Esophagus mucosa (tissue), 1 donor: ENCODE results near the gene CACNA1C. TPM values are rescaled to one million over a fixed set of nuclear protein-coding genes. Genes with fewer than 3 reads are reported as not detected.
A peak's percentile ranks its signal among the peaks of the same experiment; 100 is the strongest.

ENCODE experiments used
- ATAC-seq: fragments of 200-7000 bp; cut with Tn5 transposase; one replicate; pipeline ENCODE4 v1.9.1; 2020
- total RNA-seq: library from RNA; stranded (reverse); gene quantifications from one replicate; pipeline ENCODE4 v1.2.4, GENCODE V29; 2023
- donor health status: DM: yes; HTN: yes; CAD: no.

The CACNA1C gene
- total RNA-seq, 1 donor from 2014 or later: 1.1 TPM

DNA sequence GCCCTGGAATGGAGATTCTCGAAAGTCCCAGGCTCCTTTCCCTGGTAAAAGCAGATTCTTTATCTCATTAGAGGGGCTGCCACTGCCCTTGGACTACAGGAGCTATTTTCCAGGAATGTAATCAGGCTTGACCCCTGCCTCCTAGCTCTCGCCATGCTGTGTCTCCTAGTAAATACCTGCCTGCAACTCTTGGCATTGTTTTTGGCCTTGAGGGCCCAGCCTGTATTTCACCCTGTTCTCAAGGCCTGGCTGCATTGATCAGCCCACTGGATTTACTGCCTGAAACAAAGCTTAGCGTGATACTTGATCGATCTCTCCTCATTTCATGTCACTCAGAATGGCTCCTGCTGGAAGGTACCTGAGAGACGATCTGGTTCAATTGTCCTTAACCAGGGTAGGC lies 273.7 kb downstream of the CACNA1C start:
- ATAC-seq: no peak

DNA sequence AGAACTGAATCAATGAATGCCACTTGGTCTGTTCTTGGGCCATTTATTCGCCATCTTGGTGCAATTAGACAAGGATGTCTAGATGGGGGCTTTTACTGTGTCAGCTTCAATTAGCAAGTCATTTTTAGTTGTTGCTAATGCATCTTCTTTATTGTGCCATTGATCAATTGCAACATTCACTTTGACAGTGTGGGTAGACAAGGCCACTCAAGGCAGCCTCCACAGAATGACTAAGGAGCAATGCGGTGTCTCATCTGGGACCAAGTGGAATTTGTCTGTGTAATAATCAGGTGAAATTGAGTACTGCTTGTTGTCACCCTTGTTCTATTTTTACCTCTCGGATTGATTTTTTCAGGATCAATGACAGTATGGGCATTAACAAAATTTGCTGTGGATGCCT lies 275.9 kb downstream of the CACNA1C start:
- no peak for ATAC-seq

DNA sequence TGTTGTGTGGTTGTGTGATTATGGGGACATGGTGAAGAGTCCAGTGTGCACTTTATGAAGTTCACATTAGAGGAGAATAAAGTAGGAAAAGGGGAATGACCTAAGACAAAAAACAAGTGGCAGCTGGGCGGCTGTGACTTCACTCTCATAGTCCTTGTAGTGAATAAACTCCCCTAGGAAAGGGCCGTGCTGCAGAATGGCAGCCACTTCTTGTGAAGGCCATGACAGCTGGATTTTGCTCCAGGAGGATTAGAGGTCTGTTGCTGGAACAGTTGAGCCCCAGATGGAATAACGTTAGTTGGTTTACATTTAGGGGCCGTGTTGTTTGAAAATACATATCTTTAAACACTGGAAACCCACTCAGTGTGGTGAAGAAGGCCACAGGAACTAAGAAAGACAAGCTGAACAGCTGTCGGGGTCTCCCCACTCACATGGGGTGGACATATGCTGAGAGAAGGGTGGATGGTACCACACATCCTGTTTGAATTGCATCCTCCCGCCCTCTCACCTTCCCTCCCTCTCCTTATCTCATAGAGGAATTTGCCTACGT lies 276.9 kb downstream of the CACNA1C start:
- no peak for ATAC-seq

DNA sequence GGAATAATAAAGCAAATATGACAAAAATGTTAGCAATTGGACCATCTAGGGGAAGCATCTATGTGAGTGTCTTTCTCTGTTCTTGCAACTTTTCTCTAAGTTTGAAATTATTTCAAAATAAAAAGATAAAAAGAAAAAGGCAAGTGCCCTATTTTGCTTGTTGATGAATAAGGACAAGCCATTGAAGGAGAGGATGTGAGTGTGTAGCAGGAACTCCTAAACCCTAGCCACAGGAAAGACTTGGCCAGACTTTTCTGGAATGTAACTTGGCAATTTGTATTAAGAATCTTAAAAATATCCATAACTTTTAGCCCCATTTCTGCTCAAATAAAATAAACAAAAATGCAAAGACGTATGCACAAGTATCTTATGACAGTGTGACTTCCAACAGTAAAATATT lies 279.4 kb downstream of the CACNA1C start:
- ATAC-seq: no peak

DNA sequence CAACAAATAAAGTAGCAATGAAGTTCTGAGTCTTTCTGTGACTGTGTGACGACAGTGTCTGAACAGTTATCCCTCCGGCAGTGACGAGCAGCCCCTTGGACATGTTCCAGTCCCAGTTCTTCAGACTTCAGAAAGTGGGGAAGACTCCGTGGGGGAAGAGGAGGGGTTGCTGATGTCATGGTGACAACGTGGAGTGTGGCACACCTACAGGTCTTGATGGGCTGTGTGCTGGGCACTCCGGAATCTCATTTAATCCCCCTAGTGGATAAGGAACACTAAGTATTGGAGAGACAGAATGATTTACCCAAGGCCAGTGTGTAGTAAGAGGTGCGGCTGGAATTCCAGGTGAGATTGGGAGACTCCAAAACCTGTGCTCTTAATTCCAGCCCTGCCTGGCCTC lies 280.2 kb downstream of the CACNA1C start:
- ATAC-seq: no peak

DNA sequence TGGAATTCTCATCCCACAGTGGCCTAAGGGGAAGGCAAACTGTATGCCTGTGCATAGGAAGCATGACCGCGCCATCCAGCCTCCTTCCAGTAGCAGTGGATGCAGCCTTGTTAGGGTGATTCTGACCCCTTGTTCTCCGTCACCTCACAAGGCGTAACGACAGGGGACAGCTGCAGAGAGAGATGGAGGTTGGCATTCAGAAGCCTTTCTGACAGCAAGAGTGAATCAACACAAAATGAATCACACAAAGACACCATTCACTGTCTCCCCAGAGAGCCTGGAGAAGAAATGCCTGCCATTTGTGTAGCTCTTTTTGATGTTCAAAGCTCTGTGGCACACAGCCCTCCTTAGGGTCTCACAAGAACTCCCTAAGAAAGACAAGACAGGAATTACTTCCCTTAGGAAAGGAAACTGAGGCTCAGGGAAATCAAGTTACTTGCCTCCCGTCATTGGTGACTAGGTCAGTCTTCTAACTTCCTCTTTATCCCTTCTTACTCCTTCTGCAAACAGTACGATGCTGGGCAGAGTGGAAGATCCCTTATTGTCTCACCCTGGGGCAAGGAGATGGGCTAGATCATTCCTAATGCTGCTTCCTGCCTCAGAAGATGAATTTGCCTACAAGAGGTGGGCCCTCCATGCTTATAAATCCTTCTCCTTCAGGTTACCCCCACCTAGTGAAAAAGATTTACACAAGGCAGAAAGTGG lies 280.9 kb downstream of the CACNA1C start:
- no peak for ATAC-seq

DNA sequence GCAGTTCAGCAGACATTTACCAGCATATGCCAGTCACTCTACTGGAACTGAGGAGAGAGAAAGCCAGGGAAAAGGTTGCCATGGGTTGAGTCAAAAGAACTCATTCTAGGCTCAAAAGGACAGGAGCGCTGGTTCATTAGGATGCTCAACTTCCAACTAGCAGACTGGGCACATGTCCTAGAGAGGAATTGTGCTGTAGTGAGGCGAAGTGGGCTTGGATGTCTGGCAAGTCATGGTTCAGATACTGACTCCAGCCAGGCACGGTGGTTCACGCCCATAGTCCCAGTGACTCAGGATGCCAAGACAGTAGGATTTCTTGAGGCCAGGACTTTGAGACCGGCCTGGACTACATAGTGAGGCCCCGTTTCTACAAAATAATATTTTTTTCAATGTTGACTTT lies 281.5 kb downstream of the CACNA1C start:
- ATAC-seq: no peak

DNA sequence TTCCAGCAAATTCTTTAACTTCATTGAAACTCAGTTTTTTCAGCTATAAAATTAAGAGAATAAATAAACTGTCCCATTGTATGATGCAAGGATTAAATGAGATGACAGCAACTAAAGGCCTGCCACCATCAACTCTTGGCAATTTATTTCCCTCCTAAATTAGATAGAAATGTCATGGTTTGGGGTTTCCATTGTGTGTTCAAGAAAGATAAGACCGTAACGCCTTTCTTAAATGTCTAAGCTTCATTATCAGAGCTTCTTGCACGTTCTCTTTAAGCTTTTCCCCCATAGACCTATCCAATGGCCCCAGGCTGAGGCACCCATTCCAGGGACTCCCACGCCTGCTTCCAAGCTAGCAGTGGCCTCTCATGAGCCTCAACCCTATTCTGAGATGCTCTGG lies 281.9 kb downstream of the CACNA1C start:
- no peak for ATAC-seq

DNA sequence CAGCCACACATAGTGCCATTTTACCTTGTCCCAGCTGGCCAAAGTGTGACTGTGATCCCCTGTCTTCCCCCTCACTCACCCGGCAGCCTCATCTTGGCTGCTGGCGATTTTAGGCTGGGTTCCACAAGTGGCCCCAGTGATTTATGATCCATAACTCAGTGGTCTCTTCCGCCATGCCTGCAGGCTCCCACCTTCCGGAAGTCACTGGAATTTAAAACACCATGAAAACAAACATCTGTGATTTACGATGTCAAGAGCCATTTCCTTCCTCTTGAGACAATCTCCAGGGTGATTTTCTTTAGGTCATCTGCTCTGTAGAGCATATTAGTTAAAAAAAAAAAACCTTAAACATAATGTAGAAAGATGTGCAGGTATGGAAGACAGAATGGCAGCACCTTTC lies 282.3 kb downstream of the CACNA1C start:
- ATAC-seq: no peak

DNA sequence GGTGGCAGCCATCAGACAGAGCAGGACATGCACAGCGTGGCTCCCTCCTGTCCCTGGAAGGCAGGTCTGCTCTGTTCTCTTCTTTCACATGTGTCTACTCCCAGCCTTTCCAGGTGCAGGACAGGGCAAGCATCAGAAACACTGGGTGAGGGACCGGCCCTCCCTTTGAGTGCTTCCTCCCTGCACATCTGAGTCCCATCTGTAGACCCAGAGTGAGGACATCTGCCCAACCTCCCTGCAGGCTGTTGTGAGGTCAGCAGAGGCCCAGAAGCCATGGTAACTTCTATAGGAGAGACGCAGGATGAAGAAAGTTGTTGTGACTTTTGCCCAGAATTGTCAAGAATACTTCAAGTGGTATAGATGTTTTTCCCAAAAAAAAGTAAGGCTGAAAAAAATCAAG lies 282.7 kb downstream of the CACNA1C start:
- ATAC-seq: no peak

DNA sequence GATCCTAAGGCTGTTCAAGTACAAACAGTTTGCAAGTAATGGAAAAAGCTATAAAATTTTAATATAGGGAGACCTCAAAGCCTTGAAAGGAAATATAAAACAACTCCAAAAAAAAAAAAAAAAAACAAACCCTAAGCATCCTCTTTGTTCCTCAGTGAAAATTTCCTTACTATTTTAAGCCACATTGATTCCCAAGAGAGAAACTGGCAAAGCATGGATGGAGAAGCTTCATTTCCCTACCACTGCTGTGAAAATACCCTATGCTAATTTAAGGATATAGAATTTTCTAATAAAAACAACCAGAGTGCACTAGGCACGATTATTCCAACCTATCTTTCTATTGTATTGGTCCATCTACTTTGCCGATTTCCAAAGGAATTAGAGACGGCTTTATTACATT lies 283.1 kb downstream of the CACNA1C start:
- ATAC-seq: no peak

DNA sequence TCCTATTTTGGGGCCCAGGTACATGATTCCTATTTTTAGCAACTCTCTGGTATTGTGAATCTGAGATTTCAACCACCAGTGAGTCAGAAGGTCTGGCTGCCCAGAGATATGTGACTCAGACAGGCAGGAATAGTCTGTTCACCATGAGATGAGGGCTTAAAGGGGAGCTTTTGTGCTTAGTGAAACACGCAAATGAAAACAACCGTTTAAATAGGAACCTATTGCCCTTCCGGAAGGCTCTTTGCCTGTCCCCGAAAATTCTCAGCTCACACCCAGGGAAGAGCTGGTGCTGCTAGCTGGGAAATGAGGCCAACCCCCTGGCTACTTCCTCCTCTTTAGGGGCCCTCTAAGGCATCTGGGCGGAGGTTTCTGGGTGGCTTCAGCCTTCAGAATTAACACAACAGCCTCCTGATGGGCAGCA lies 283.6 kb downstream of the CACNA1C start:
- peak; percentile 91 for ATAC-seq

DNA sequence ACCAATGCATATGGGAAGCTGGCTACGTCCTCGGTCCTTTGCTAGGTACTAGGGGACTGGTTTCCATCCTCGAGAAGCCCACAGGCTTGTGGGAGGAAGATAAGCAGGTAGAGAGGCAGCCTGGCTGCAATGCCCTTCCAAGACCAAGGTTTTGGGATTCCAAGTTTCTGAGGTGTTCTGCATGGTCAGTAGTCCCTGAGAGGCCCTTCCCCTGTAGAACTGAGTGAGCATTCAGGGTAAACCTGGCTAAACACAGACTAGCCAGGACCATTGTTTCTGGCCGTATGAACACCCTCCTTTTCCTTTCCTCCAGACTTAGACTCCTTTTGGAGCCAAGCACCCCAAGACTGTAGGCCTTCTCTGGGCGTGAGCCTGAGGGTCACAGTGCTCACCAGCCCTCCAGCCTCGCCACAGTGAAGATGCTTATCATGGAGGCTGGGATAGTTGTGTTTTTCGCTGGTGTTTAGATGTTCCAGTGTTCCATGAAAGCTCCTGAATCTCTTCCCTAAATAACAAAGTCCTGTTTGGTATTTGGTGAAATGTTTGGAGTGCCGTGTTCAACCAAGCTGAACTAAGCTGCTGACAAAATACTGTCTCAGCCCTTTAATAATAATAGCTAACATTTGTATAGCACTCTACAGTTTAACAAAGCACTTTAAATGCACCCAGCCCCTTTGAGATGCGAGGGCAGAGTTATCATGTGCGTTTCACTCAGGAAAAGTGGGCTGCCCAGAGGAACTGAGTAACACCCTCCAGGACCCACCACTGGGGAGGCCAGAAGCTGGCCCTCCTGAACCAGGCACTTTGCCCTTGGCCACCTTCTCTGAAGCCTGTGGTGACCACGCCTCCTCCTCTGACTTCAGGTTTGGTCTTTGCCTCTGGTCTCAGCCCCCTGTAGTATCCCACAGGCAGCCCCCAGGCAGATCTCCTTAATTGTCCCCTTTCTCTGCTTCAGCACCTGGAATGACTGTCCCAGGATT lies 284.5 kb downstream of the CACNA1C start:
- ATAC-seq: no peak

DNA sequence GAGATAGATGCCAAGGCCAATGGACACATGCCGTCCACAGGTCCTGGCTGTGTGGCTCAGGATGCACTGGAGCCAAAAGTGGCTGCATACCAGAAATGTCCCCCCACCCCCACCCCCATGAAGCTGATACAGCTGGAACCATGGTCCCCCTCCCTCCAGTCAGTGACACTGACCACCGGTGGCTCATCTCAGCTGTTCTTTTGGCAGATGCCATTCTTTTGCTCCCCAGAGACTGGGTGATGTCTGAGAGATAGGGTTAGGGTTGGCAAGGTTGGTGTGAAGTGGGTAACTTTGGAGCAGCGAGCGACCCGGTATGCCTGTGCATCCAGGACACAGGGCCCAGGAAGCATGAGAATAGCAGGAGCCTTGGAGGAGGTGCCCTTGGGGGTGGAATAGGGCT lies 285.6 kb downstream of the CACNA1C start:
- ATAC-seq: no peak

DNA sequence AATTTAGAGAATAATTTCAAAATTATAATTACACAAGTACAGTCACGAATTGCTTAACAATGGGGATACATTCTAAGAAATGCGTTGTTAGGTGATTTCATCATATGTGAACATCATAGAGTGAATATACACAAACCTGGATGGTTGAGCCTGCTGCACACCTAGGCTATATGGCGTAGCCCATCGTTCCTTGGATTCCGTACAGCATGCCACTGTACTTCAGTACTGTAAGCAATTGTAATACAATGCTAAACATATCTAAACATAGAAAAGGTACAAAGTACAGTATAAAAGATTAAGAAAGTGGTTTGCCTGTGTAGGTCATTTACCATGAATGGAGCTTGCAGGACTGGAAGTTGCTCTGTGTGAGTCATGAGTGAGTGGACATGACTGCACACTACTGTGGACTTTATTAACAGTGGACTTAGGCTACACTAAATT lies 286.2 kb downstream of the CACNA1C start:
- peak; percentile 34 for ATAC-seq

DNA sequence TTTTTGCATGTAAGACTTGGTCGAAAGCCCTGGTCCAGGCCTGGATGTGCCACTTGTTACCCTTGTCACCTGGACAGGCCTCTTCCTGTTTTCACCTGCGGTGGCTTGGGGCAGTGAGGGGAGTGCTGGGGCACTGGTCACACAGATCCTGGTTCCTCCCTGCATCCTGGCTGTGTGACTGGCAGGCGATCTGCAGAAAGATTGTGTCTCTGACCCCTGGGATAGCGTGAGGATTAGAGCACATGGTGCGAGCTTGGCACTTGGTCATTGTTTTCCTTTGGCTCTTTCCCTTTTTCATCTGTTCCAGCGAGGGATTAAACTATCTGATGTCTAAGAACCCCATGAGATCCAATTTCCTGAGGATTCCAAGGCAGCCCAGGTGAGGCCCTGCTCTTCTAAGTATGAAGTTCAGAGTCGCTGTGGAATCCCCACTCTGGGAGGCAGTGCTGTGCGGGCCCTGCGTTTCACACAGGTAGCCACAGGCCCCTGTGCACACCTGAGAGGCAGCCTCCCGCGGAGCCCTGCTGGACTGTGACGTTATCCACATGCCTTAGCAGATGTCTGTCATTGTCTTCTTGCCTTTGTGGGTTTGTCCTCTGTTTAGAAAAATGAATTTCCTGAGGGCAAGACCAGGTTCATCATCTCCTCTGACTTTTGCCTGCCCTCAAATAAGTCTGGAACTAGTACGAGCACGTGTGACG lies 288.4 kb downstream of the CACNA1C start:
- no peak for ATAC-seq

DNA sequence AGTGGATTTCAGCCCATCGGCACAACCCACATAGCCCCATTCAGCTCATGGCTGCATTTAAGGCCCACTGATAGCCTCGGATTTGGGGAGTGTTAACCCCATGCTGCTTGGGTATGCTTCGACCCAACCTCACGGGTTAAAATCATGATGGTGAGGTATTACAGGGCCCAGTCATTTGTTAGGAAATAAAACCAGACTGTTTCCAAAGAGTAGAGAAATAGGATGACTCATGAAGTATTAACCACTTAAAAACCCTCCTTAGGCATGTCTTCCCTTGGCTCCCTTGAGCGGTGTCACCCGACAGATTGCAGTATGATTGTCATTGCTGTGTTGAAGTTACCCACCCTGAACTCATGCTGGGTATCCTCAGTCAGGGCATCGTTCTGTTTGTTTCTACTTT lies 289.1 kb downstream of the CACNA1C start:
- peak; percentile 72 for ATAC-seq

DNA sequence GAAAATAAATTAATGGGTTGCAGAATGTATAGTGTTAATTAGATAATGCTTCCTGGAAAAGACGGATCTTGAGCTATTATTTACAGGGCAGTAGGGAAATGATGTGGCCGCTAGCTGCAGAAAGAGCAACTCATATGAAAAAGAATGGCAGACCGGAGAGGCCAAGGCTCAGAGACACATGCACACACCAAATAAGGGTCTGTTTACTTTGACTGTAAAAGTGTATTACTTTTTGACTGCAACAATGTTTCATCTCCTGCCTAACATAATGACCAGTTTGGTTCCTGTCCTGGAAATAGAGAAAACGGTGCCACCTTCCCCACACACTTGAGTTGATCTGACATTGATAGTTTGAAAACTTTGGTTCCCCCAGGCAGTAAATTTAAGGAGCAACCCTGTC lies 290.9 kb downstream of the CACNA1C start:
- no peak for ATAC-seq

DNA sequence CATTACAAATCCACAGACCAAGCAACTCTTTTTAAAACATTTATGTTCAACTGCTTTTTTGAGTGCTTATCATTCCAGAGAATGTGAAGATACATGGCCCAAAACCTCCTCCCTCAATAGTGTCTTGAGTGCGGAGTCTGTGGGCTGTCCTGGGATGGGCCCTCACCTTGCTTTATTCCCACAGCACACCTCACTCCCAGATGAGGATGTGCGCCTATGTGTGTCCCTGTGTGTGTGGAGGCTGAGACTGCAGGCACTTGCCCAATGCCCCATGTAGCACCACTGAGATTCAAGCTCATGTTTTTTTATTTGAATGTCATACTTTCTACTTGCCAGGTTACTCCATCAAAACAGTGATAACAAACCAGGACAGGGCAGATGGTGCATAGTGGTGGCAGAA lies 291.7 kb downstream of the CACNA1C start:
- no peak for ATAC-seq

DNA sequence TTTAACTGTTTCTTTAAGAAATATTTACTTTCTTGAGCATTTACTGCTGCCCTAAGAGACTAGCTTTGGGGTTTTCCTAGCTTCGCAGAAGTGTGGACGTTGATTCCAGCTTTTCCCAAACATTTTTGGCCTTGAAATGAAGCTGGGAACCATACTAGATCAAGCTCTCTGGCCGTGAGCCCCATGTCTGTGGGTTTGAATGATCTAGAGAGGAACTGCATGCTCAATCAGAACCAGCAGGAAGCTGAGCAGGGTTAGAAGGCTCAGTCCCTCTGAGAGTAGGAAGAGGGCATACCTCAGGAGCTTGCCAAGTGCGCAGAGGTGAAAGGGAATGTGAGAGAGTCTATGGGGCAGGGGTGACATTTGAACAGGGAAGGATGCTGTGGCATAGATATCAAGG lies 292.1 kb downstream of the CACNA1C start:
- ATAC-seq: no peak

DNA sequence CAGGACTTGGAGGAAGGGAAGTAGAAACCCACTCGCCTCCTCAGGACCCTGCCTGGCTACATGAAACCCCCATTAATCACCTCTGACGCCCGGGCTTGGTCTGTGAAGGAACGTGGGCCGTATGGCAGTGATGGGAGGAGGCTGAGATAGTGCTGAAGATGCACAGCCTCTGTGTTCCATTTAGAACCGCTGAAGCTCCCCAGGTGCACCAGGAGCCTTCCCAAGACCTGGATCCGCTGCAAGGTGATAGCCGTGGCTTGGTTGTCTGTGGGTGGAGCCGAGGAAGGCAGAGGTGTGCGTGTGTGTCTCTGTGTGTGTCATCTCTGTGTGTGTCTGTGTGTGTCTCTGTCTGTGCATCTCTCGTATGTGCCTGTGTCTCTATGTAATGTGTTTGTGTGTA lies 293.1 kb downstream of the CACNA1C start:
- no peak for ATAC-seq

DNA sequence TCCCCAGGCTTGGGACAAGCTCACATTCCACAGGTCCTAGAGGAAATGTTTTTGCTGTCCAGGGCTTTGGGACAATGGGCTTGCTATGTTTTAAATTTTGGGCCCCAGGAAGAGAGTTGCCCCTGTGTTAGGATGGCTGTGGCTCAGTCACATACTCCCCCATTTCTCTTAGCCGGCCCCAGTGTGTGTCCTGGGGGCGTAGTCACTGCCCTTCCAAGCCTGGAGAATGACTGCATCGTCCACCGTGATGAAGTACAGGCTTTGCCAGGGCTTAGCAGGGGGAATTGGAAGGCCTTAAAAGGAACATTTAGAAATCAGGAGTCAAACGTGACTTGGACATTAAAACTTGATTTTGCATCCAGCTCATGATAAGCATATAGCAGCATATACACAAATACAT lies 293.6 kb downstream of the CACNA1C start:
- ATAC-seq: no peak
